ENCODE measurements around the gene THAP7. TPM values are rescaled to one million over a fixed set of nuclear protein-coding genes. Genes with fewer than 3 reads are reported as not detected.
A peak's percentile ranks its signal among the peaks of the same experiment; 100 is the strongest.

THAP7 gene
- total and polyA plus RNA-seq, 2 of the 4 experiments (the other 2 are of a cell fraction), result 14.2 to 19.8 TPM

- no peaks in the 10 kb centered on the region for H3K79me1 ChIP-seq (ENCODE audit: low read depth in 1 of 2, low read length in 2 of 2)
- H3K36me3 ChIP-seq (ENCODE audit: control insufficient read depth, insufficient read depth, low read length), result no peaks in the 10 kb centered on the region
- dilution Hi-C loops (cut with HindIII; ENCODE audit: low sequenced_read_pairs, unreplicated experiment), result no loop called here
- CTCF ChIA-PET, result no interaction called here
- H2BK120ac ChIP-seq (ENCODE audit: low read depth, low read length), result no peak overlapping the region
- ATAC-seq (ENCODE audit: low read depth) (no peak; the same call in 1 of the 2 replicates), DNase-seq (no peak)
- H4K5ac ChIP-seq (ENCODE audit: low read depth, low read length), result no peak overlapping the region
- H2AFZ ChIP-seq (replicated peaks; ENCODE audit: low read length, poor library complexity), result no peak overlapping the region
- no peaks in the 10 kb centered on the region for H3K9me3 ChIP-seq (ENCODE audit: control insufficient read depth, insufficient read depth, low read length)
- H3K14ac ChIP-seq (replicated peaks; ENCODE audit: low read depth, low read length), result no peak overlapping the region
- H4K91ac ChIP-seq (ENCODE audit: insufficient read depth, low read depth, low read length), result no peak overlapping the region
- no TSS peak for BruUV-seq (replicated peaks)
- no peak overlapping the region for H2BK20ac ChIP-seq (ENCODE audit: low read depth, low read length)
- H3K4me2 ChIP-seq (ENCODE audit: low read depth, low read length), result peak overlapping the region; percentile 59
- no peak overlapping the region for H3K9ac ChIP-seq (ENCODE audit: low read depth, low read length)
- WGBS, 2 experiments (ENCODE audit: extremely low coverage in 2 of 2, insufficient read length in 1 of 2), result 100% methylated on average over 1 of the region's 6 CpGs; no CpG with 5 or more reads in 1 of the 2 experiments
- H4K20me1 ChIP-seq (ENCODE audit: insufficient read depth, low read length), result no peaks in the 10 kb centered on the region; the same call in 1 of the 2 replicates
- H3K9me1 ChIP-seq (ENCODE audit: insufficient read depth, low read length), result no peaks in the 10 kb centered on the region
- H2AK5ac ChIP-seq (ENCODE audit: low read depth, low read length), result no peak overlapping the region
- H3K27me3 ChIP-seq (ENCODE audit: control insufficient read depth, insufficient read depth, low read length), result peaks cover 41% of the 10 kb centered on the region
- H3K18ac ChIP-seq (ENCODE audit: low read depth, low read length), result no peak overlapping the region
- POLR2A ChIA-PET (ENCODE audit: unreplicated experiment), result no interaction called here
- no peak overlapping the region for H3K4me3 ChIP-seq (ENCODE audit: insufficient read depth, low read depth, low read length)
- TF ChIP-seq NFE2L2 (IDR thresholded peaks at IDR 0.05; ENCODE audit: low read depth, low read length) (no peak), SMC3 (IDR thresholded peaks at IDR 0.05; ENCODE audit: low read depth, low read length) (no peak), MAFK (IDR thresholded peaks at IDR 0.05; ENCODE audit: low read depth, low read length) (no peak), CEBPB (IDR thresholded peaks at IDR 0.05; ENCODE audit: low read depth, low read length) (no peak), MAZ (IDR thresholded peaks at IDR 0.05; ENCODE audit: borderline replicate concordance, low read depth, low read length) (no peak), CTCF (conservative IDR thresholded peaks at IDR 0.05; ENCODE audit: low read depth, low read length) (no peak), CHD1 (IDR thresholded peaks at IDR 0.05; ENCODE audit: low read depth, low read length) (no peak), RCOR1 (IDR thresholded peaks at IDR 0.05; ENCODE audit: insufficient replicate concordance, low read length) (no peak), BHLHE40 (IDR thresholded peaks at IDR 0.05; ENCODE audit: low read depth, low read length) (no peak), USF2 (IDR thresholded peaks at IDR 0.05; ENCODE audit: low read depth, low read length) (no peak), POLR2A (IDR thresholded peaks at IDR 0.05; ENCODE audit: low read depth, low read length) (no peak)
- no peak overlapping the region for H4K8ac ChIP-seq (ENCODE audit: low read depth in 2 of 2, low read length in 2 of 2)
- no peaks in the 10 kb centered on the region for H3K4me1 ChIP-seq (ENCODE audit: control insufficient read depth, insufficient read depth, low read length)
- H2BK15ac ChIP-seq (ENCODE audit: low read depth, low read length), result no peak overlapping the region
- H3K23ac ChIP-seq (ENCODE audit: low read depth, low read length), result no peak overlapping the region
- intact Hi-C loops (cut with micrococcal nuclease), result no loop called here
- in situ Hi-C loops (cut with MboI; ENCODE audit: low sequenced_read_pairs), result no loop called here
- no peak overlapping the region for H3K56ac ChIP-seq (ENCODE audit: extremely low read depth, insufficient read depth, low read length)
- no peak overlapping the region for H3K27ac ChIP-seq (ENCODE audit: insufficient read depth, low read length)
- H2BK5ac ChIP-seq (ENCODE audit: low read depth, low read length, poor library complexity, severe bottlenecking), result no peak overlapping the region
- no peak overlapping the region for H2AK9ac ChIP-seq (replicated peaks; ENCODE audit: low read depth, low read length, poor library complexity)
- no peak overlapping the region for H3K4ac ChIP-seq (ENCODE audit: low read depth, low read length)
Measured at GRCh38 chr22:20964090-20964798, 37.7 kb downstream of the THAP7 start.
